H1 (cell line): Measurements from ENCODE around the gene GARNL3. TPM values are rescaled to one million over a fixed set of nuclear protein-coding genes. Genes with fewer than 3 reads are reported as not detected.

ENCODE experiments used
- CTCF ChIA-PET: fragments of 300-600 bp; sonication (Branson Sonifier 250); formaldehyde crosslinking; loops from one replicate; lab custom pipeline; 2021; ENCODE audit not compliant: partially characterized antibody; lab: Charles Lee
- POLR2A ChIA-PET: fragments of 300-600 bp; sonication (Branson Sonifier 250); formaldehyde crosslinking; loops from one replicate; lab custom pipeline; 2021; ENCODE audit warnings: inconsistent platforms; ENCODE audit not compliant: partially characterized antibody; lab: Charles Lee
- DNase-seq, 2 experiments: peaks; one replicate each; pipeline versions ENCODE4 v3.0.0 to v3.0.0-alpha.2; 2010 to 2022; ENCODE audit warnings: low spot score in 2 of 2, low read depth in 1 of 2, mixed read lengths in 1 of 2
- FAIRE-seq: peaks from 2 replicates; lab custom pipeline; 2011; peaks lifted over from hg19 to GRCh38; lab: Jason Lieb, UNC
- H2AFZ ChIP-seq: 2 replicates; pipeline ENCODE4 v1.8.1; 2012; ENCODE audit warnings: low read length, inconsistent platforms
- H2AK5ac ChIP-seq: 2 replicates; pipeline ENCODE4 v1.6.1; 2013; ENCODE audit warnings: low read depth, low read length
- H2BK120ac ChIP-seq: replicated peaks from 2 replicates; pipeline ENCODE3; 2013; ENCODE audit warnings: low read depth, low read length, inconsistent platforms
- H2BK12ac ChIP-seq: 2 replicates; pipeline ENCODE4 v1.6.1; 2013; ENCODE audit warnings: low read depth, low read length
- H2BK15ac ChIP-seq: 2 replicates; pipeline ENCODE4 v1.6.1; 2013; ENCODE audit warnings: low read length
- H2BK20ac ChIP-seq: 2 replicates; pipeline ENCODE4 v1.6.1; 2013; ENCODE audit warnings: low read length
- H2BK5ac ChIP-seq: 2 replicates; pipeline ENCODE4 v1.6.1; 2013; ENCODE audit warnings: low read depth, low read length
- H3K14ac ChIP-seq: 2 replicates; pipeline ENCODE4 v1.6.1; 2013; ENCODE audit warnings: inconsistent platforms; ENCODE audit not compliant: insufficient read length
- H3K18ac ChIP-seq: 2 replicates; pipeline ENCODE4 v1.6.1; 2013; ENCODE audit warnings: low read length; ENCODE audit errors: extremely low read depth
- H3K23ac ChIP-seq: 2 replicates; pipeline ENCODE4 v1.6.1; 2013; ENCODE audit warnings: inconsistent platforms; ENCODE audit not compliant: insufficient read length
- H3K23me2 ChIP-seq: 2 replicates; pipeline ENCODE4 v1.6.1; 2013; ENCODE audit warnings: low read depth, low read length
- H3K27ac ChIP-seq: 2 replicates; pipeline ENCODE4 v1.6.1; 2011; ENCODE audit warnings: low read depth, low read length, inconsistent platforms
- H3K27me3 ChIP-seq, 4 experiments: replicated peaks in 1 of 4; 1 replicate in 1 of 4; 2 replicates in 3 of 4; pipeline versions ENCODE4 v1.6.1 to v1.8.1; 2011 to 2013; ENCODE audit warnings: low read length in 3 of 4, mild to moderate bottlenecking in 3 of 4, inconsistent platforms in 2 of 4, mixed read lengths in 2 of 4, moderate library complexity in 1 of 4; ENCODE audit not compliant: control insufficient read depth in 3 of 4, insufficient read depth in 3 of 4; ENCODE audit errors: extremely low read depth in 1 of 4
- H3K36me3 ChIP-seq, 4 experiments: 2 replicates each; pipeline versions ENCODE4 v1.6.1 to v1.8.1; 2011 to 2013; ENCODE audit warnings: mild to moderate bottlenecking in 4 of 4, low read length in 3 of 4, moderate library complexity in 2 of 4, control low read depth in 1 of 4, inconsistent platforms in 1 of 4; ENCODE audit not compliant: insufficient read depth in 4 of 4, control insufficient read depth in 2 of 4
- H3K4ac ChIP-seq: replicated peaks from 2 replicates; pipeline ENCODE3; 2013; ENCODE audit warnings: low read length, low read depth, mixed read lengths, inconsistent platforms; ENCODE audit not compliant: insufficient read length
- H3K4me1 ChIP-seq, 4 experiments: replicated peaks in 1 of 4; 1 replicate in 1 of 4; 2 replicates in 3 of 4; pipeline versions ENCODE4 v1.6.1 to v1.8.1; 2011 to 2013; ENCODE audit warnings: low read length in 3 of 4, inconsistent platforms in 2 of 4, mixed read lengths in 1 of 4; ENCODE audit not compliant: insufficient read depth in 4 of 4, control insufficient read depth in 3 of 4
- H3K4me2 ChIP-seq, 2 experiments: 2 replicates each; pipeline versions ENCODE4 v1.6.1 to v1.8.1; 2011 to 2013; ENCODE audit warnings: low read depth in 2 of 2, low read length in 2 of 2, control low read depth in 1 of 2, inconsistent platforms in 1 of 2, mild to moderate bottlenecking in 1 of 2; ENCODE audit not compliant: insufficient read depth in 1 of 2
- H3K4me3 ChIP-seq, 4 experiments: fragments of 200-600, 300-600 bp in 1 of 4; sonication (generic), shearing (Covaris generic), sonication (Bioruptor Twin) in 1 of 4; 2 replicates each; pipeline versions ENCODE4 v1.5.1 to v1.8.1; 2011 to 2016; ENCODE audit warnings: low read length in 4 of 4, low read depth in 3 of 4, control low read depth in 2 of 4, inconsistent platforms in 2 of 4, mild to moderate bottlenecking in 2 of 4, mixed read lengths in 1 of 4, moderate library complexity in 1 of 4; ENCODE audit not compliant: insufficient read depth in 2 of 4; ENCODE audit errors: extremely low read depth in 1 of 4
- H3K56ac ChIP-seq: replicated peaks from 2 replicates; pipeline ENCODE3; 2013; ENCODE audit warnings: low read depth, mild to moderate bottlenecking, mixed read lengths, low read length, inconsistent platforms; ENCODE audit not compliant: insufficient read length
- H3K79me1 ChIP-seq: 2 replicates; pipeline ENCODE4 v1.6.1; 2013; ENCODE audit warnings: low read depth, low read length, control low read depth
- H3K79me2 ChIP-seq, 2 experiments: 2 replicates each; pipeline versions ENCODE4 v1.6.1 to v1.8.1; 2012 to 2013; ENCODE audit warnings: low read length in 2 of 2, mild to moderate bottlenecking in 2 of 2, inconsistent platforms in 1 of 2; ENCODE audit not compliant: insufficient read depth in 2 of 2, control insufficient read depth in 1 of 2
- H3K9ac ChIP-seq, 4 experiments: replicated peaks in 1 of 4; 1 replicate in 1 of 4; 2 replicates in 3 of 4; pipeline versions ENCODE4 v1.6.1 to v1.8.1; 2011 to 2013; ENCODE audit warnings: low read depth in 3 of 4, low read length in 3 of 4, control low read depth in 2 of 4, mild to moderate bottlenecking in 2 of 4, moderate library complexity in 2 of 4, inconsistent platforms in 1 of 4; ENCODE audit errors: extremely low read depth in 1 of 4
- H3K9me3 ChIP-seq, 2 experiments: 2 replicates each; pipeline versions ENCODE4 v1.6.1 to v1.8.1; 2012 to 2013; ENCODE audit warnings: mild to moderate bottlenecking in 2 of 2, moderate library complexity in 2 of 2, control low read depth in 1 of 2, inconsistent platforms in 1 of 2, low read depth in 1 of 2, low read length in 1 of 2, mixed read lengths in 1 of 2; ENCODE audit not compliant: insufficient read depth in 2 of 2
- H4K20me1 ChIP-seq, 2 experiments: replicated peaks in 1 of 2; 2 replicates each; pipeline versions ENCODE3 to v1.8.1; 2011 to 2013; ENCODE audit warnings: inconsistent platforms in 2 of 2, low read length in 2 of 2, mild to moderate bottlenecking in 1 of 2; ENCODE audit not compliant: insufficient read depth in 2 of 2, control insufficient read depth in 1 of 2
- H4K5ac ChIP-seq: 2 replicates; pipeline ENCODE4 v1.6.1; 2013; ENCODE audit warnings: low read length, low read depth, mixed read lengths, inconsistent platforms; ENCODE audit not compliant: insufficient read length
- H4K8ac ChIP-seq: 2 replicates; pipeline ENCODE4 v1.8.0; 2013; ENCODE audit warnings: mild to moderate bottlenecking, moderate library complexity, low read length, inconsistent platforms; ENCODE audit not compliant: insufficient read depth; ENCODE audit errors: extremely low read depth
- H4K91ac ChIP-seq: replicated peaks from 2 replicates; pipeline ENCODE3; 2013; ENCODE audit warnings: low read length, mixed read lengths, inconsistent platforms; ENCODE audit not compliant: insufficient read length
- ASH2L ChIP-seq: fragments of 200-600, 300-600 bp; sonication (generic); IDR thresholded peaks from one replicate; pipeline ENCODE4 v1.7.1; 2017; ENCODE audit warnings: low read length
- BRCA1 ChIP-seq: IDR thresholded peaks from 2 replicates; pipeline ENCODE4 v1.6.1; 2012; ENCODE audit warnings: low read depth, low read length, improper control_type of control experiment
- KDM5A ChIP-seq: fragments of 200-600 bp; IDR thresholded peaks from 2 replicates; pipeline ENCODE4 v1.7.1; 2012; ENCODE audit warnings: mild to moderate bottlenecking, low read length, inconsistent platforms, mixed read lengths
- RAD21 ChIP-seq, 2 experiments: IDR thresholded peaks in 1 of 2; conservative IDR thresholded peaks in 1 of 2; 2 replicates each; pipeline ENCODE4 v1.6.1; 2011; ENCODE audit warnings: low read depth in 2 of 2, low read length in 2 of 2, improper control_type of control experiment in 1 of 2, inconsistent platforms in 1 of 2, mild to moderate bottlenecking in 1 of 2, moderate library complexity in 1 of 2
- RFX5 ChIP-seq: IDR thresholded peaks from 2 replicates; pipeline ENCODE4 v1.6.1; 2011; ENCODE audit warnings: low read depth, low read length, improper control_type of control experiment, borderline replicate concordance
- RXRA ChIP-seq: IDR thresholded peaks from 2 replicates; pipeline ENCODE4 v1.6.1; 2011; ENCODE audit warnings: low read depth, mild to moderate bottlenecking, low read length, moderate library complexity; ENCODE audit not compliant: insufficient read depth
- USF2 ChIP-seq: IDR thresholded peaks from 2 replicates; pipeline ENCODE4 v1.6.1; 2011; ENCODE audit warnings: low read length, improper control_type of control experiment
- ZNF274 ChIP-seq: IDR thresholded peaks from 2 replicates; pipeline ENCODE4 v1.7.0; 2012; ENCODE audit warnings: low read length, borderline replicate concordance; ENCODE audit errors: extremely low read depth
- WGBS, 2 experiments: shearing (Covaris generic) in 1 of 2; methylation state at CpG; one replicate each; pipeline versions ENCODE4 v1.1.6 to v1.1.7; 2013 to 2015; ENCODE audit warnings: low lambda C conversion rate in 2 of 2, mixed read lengths in 2 of 2, inconsistent platforms in 1 of 2, low coverage in 1 of 2, missing lambda C conversion rate in 1 of 2; ENCODE audit not compliant: insufficient replicate concordance in 2 of 2, insufficient coverage in 1 of 2, insufficient read length in 1 of 2; ENCODE audit errors: extremely low coverage in 1 of 2, missing lambda C conversion rate in 1 of 2; 5-methylcytosine and 5-hydroxymethylcytosine counted together
- polyA plus RNA-seq, 7 experiments: library from polyadenylated mRNA; depleted of rRNA in 3 of 7; stranded (reverse) in 5 of 7; unstranded in 2 of 7; fragments of >200 nt in 5 of 7; fragments of 200-250 nt in 2 of 7; gene quantifications; 1 replicate in 5 of 7; 2 replicates in 1 of 7; 4 replicates in 1 of 7; pipeline versions ENCODE4 v1.2.1 to v1.2.3, GENCODE V29; 2011 to 2013; ENCODE audit warnings: missing spikeins in 2 of 7, mixed read lengths in 2 of 7
- total RNA-seq: library from RNA; stranded (reverse); fragmentation: NEBNext Ultra II Directional; extraction: Animal tissue kit (Norgen Biotek cat#: 25700); gene quantifications from 2 replicates; pipeline ENCODE4 v1.2.1, GENCODE V29; 2021

The GARNL3 gene
- total and polyA plus RNA-seq, 2 of the 8 experiments (the other 6 are each of a cell fraction or from before 2014, with no cell fraction given) = 6.5 to 18.3 TPM

- Histone ChIP-seq H4K91ac (no peak overlapping the region), H2BK12ac (no peak overlapping the region), H3K4me3 (no peak overlapping the region), H2BK15ac (0 out of 2 replicates have a peak overlapping the region, but pooled peaks have one; percentile 95), H3K18ac (no peak overlapping the region), H3K36me3 (no peaks in the 10 kb centered on the region), H3K23me2 (no peaks in the 10 kb centered on the region), H3K9ac (no peak overlapping the region), H2AK5ac (no peak overlapping the region), H3K4ac (no peak overlapping the region), H3K56ac (no peak overlapping the region), H3K14ac (no peak overlapping the region), H4K20me1 (no peaks in the 10 kb centered on the region), H3K9me3 (no peaks in the 10 kb centered on the region), H4K5ac (no peak overlapping the region), H2BK120ac (no peak overlapping the region), H2BK5ac (no peak overlapping the region), H3K23ac (no peak overlapping the region), H3K4me2 (no peak overlapping the region), H3K27me3 (no peaks in the 10 kb centered on the region), H4K8ac (no peak overlapping the region), H3K27ac (no peak overlapping the region), H2AFZ (no peak overlapping the region), H3K79me1 (no peaks in the 10 kb centered on the region), H2BK20ac (no peak overlapping the region), H3K4me1 (peaks cover 0 to 8% (median 1%) of the 10 kb centered on the region in 4 experiments; a peak in 4 of 7 replicates), H3K79me2 (no peaks in the 10 kb centered on the region)
- ChIA-PET CTCF (interaction anchor here (0.8 to 4.8 kb wide), 6 partner anchors 9 to 153 kb away, joined by 3 to 33 read pairs (median 3); no protein-coding TSS in a partner anchor), POLR2A (interaction anchor here (1.1 to 3.3 kb wide), 4 partner anchors 10 to 19 kb away, joined by 4 to 11 read pairs (median 6); no protein-coding TSS in a partner anchor)
- no peak for FAIRE-seq
- TF ChIP-seq KDM5A = no peak
- no peak for TF ChIP-seq RFX5
- no peak for TF ChIP-seq RXRA
- no peak for TF ChIP-seq BRCA1
- peak in 1 of 2 experiments; percentile 6; a peak in 1 of 4 replicates for TF ChIP-seq RAD21 (IDR thresholded peaks at IDR 0.05 in 1 of 2, conservative IDR thresholded peaks at IDR 0.05 in 1 of 2; ENCODE audit: low read depth in 2 of 2, low read length in 2 of 2)
- TF ChIP-seq USF2 = no peak
- TF ChIP-seq ASH2L = no peak
- no peak for TF ChIP-seq ZNF274
- WGBS, 2 experiments = 67% methylated on average over 8 of the region's 8 CpGs; no CpG with 5 or more reads in 1 of the 2 experiments
- DNase-seq = no peak
Measured at GRCh38 chr9:127369428-127369827, 104.9 kb downstream of the GARNL3 start.
